ENCODE data around the gene DYNLT2.

DYNLT2 gene, protein sequence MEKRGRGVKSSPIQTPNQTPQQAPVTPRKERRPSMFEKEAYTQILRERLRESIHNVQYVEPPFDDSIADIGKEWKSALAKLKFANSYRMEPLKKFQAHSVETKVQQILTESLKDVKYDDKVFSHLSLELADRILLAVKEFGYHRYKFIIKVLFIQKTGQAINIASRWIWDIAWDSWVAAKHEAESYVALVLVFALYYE

DNA sequence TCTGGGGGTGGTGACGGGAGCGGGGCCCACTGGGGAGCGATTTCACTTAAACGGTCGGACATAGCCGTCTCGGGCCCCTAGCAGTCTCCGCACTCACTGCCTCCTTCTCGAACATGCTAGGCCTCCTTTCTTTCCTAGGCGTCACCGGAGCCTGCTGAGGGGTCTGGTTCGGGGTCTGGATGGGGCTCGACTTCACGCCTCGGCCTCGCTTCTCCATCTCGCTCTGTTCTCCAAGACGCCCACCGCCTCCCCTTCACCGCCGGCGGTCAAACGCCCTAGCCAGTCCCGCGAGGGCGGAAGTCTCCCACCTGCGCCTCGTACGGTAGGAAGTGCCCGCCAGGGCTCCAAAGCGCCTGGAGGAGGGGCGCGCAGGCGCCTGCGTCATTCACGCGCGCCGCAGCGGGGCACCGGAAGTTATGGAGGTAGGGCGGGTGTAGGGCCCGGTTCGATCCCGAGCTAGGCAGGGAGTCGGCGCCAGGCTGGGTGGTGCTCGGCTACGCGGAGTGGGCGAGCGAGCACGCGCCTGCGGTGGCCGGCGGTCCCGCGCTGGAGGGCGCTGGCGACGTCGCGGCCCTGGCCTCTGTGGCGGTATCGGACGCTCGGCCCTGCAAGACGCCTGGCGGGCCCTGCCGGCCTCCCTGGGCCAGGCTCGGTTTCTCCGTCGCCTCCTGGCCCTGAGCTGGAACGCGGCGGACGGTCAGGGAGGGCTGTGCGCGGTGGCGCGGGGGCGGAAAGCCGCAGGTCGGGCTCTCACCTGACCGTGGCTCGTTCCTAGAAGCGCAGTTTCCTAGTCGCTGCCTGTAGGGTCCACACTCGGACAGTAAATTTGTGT, at the start of gene DYNLT2, which contains the start of gene ERMARD:
TSS of gene DYNLT2 (minus strand) at position 331 of the 832 bp plus-strand sequence. CDS start at position 217, 114 bp downstream.
TSS of gene ERMARD (plus strand) at position 381 of the 832 bp plus-strand sequence. CDS start at position 417, 36 bp downstream.
- peak; percentile 92 for DNase-seq (ENCODE audit: low read depth)

GRCh38 chr6:169800668-169801395, 49.5 kb upstream of the DYNLT2 start:
- DNase-seq (ENCODE audit: low read depth) = peak; percentile 58

GRCh38 chr6:169800116-169800667, 48.8 kb upstream of the DYNLT2 start:
- DNase-seq (ENCODE audit: low read depth) = peak; percentile 24

DNA sequence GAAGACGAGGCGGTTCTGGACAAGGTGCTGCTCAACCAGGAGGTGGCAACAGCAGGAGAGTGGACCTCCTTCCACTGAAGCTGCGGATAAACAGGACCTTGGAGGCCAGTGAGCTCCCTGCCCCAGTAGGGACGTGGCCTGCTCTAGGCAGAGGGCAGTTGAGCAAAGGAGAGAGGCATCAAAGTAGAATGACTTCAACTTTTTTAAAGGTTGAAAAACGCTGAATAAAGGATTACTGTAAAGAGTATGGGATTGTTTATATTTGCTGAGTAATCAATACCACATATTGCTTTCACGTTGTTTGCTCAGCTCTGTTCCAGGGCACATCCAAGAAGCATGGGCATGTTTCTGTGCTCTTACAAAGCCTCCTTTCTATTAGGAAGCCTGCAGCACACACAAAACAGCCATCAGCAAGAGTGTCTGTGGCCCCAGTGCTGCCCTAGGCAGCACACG, 48.1 kb upstream of the DYNLT2 start:
- DNase-seq (ENCODE audit: low read depth) = no peak

DNA sequence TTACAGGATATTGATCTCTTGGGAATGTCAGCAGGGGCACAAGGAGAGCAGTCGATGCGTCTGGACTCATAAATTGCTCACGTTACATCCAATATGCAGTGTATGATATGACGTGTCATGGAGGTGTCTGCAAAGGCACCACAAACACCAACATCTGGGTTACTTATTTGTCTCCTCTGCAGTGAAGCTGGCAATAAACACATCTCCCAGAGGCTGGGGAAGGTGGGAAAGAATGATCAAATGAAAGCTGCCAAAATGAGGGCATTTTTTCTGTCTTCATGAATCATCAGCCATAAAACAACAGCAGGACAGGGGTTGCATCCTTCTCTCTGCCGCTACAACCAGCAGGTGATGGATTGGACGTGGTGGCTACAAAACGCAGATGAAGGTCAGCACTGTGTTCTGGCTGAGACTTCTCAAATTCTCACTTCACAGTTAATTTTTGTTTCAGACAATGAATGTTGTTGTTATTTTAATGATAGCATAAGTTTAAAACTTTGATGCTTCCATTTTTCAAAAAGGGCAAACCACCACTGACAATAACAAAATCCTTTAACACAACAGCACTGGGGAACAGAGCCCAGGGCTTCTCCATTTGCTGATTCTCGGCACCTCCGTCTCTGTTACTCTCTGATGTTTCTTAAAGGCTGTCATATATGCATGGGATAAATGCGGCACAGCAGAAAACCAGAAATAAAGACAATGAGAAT, 47.5 kb upstream of the DYNLT2 start:
- no peak for DNase-seq (ENCODE audit: low read depth)

- no peak for DNase-seq (ENCODE audit: low read depth)
Measured at GRCh38 chr6:169795196-169795595, 43.8 kb upstream of the DYNLT2 start.

- DNase-seq (ENCODE audit: low read depth) = no peak
Measured at GRCh38 chr6:169794317-169795055, 43.1 kb upstream of the DYNLT2 start.

- no peak for DNase-seq (ENCODE audit: low read depth)
Measured at GRCh38 chr6:169793408-169793807, 42.0 kb upstream of the DYNLT2 start.

GRCh38 chr6:169792306-169793015, 41.1 kb upstream of the DYNLT2 start:
- no peak for DNase-seq (ENCODE audit: low read depth)

DNA sequence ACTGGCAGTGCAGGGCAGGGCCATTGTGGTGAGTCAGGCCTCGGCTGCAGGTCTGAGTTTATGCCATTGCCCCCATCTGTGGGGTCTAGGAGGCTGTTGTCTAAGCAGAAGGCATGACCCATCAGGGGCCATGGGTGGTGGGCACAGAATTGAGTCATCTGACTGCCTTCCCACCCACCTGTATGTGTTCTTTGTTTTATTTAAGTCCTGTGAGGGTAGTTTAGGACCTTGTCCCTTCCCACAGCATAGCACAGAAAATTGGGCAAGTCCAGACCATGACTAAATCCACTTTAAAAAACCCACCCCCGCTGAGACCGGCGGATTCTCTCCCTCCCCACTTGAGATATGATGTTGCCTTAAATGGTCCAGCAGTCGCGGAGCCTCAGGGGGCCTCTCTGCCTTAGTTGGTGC, 40.4 kb upstream of the DYNLT2 start:
- no peak for DNase-seq (ENCODE audit: low read depth)

DNA sequence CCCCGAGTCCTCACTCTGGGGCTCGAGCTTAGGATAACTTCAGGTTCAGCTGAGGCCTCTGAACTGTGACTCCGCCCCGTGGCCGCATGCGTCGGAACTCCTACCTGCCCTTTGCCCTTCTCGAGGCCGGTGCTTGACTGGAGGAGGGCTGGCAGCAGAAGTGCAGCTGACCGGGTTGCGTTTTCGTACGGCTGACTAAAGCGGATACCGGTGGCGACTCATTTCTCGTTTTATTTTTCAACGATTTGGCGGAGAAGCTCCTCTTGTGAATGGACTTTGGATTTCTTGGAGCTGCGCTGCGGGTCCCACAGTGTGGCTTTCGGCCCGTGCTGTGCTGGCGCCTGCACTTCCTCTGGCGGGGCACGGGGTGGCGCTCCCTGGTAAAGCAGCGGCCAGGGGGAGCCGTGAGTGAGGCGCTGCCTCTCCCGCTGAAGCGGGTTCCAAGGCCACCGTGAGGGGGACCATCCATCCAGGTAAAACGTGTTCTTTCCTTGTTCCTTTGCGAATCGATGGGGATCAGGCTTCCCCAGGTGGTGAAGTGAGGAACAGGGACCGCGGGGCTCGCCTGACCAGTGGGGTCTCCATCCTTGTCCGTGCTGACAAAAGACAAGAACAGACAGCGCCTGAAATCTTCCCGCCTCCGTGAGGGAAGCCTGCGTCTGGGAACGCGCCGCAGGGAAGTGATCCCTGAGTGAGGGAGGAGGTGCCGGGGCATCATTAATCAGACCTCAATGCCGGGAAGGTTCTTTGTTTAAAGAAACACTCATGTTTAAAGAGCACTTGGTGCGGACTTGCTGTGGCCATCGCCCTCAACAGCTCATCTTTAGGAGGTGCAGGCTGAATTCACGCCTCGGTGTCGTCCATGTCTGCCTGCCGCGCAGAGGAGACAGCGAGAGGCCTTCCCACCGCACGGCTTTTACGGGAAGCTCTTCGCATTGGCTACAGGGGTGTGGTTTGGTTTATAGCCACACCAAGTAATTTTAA, 38.9 kb upstream of the DYNLT2 start:
- DNase-seq (ENCODE audit: low read depth) = peak; percentile 61

DNA sequence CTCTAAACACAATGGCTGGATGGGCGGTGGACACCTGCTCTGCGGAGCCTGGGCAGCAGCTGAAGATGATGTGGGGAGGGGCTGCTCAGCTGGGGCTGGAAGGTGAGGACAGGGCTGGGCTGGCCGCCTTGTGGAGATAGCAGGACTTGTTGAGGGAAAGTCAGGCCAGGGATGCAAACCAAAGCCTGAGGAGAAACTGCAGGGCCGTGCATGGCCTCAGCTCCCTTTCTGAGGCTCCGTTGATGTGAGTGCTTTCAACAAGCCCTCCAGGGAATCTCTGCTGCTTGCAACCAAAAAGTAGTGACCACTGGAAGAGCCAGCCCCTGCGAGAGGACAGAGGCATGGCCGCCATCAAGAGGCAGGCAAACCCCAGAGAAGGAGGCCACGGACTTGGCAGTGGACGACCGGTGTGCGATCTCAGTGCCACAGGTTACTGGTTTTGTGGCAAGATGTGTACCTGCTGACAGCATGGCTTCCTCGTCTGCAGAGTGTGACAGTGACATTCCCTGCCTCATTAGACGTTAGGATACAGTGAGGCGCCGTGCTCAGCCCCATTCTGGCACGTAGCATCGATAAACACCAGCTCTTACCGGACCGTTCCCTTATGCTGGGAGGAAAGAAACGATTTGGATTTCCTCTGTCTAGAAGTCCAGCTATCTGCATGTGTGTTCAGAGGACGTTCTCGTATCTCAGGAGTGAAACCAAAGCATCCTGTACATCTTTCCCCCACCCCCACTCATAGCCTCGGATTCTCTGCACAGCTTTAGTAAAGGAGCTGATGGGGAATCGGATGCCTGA, 38.0 kb upstream of the DYNLT2 start:
- no peak for DNase-seq (ENCODE audit: low read depth)

- no peak for DNase-seq (ENCODE audit: low read depth)
Measured at GRCh38 chr6:169788809-169789145, 37.4 kb upstream of the DYNLT2 start.

GRCh38 chr6:169787797-169788196, 36.4 kb upstream of the DYNLT2 start:
- no peak for DNase-seq (ENCODE audit: low read depth)

DNA sequence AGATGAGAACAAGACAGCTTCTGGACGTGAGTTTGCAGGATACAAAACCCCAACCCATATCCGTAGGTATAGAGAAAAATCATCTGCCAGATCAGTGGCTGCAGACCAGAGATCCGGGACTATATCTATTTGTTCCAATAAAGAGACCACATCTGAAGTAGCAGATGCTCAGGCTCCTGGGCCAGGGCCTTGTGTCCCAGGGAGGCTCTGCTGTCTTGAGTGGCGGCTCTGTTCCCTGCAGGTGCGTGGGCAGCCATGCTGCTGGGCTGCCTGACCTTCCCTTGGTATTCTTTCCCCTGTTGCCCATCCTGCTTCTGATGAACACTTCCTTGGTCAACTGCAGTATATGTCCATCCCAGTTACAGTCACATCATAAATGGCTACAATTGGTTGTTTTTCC, 35.0 kb upstream of the DYNLT2 start:
- no peak for DNase-seq (ENCODE audit: low read depth)

DNA sequence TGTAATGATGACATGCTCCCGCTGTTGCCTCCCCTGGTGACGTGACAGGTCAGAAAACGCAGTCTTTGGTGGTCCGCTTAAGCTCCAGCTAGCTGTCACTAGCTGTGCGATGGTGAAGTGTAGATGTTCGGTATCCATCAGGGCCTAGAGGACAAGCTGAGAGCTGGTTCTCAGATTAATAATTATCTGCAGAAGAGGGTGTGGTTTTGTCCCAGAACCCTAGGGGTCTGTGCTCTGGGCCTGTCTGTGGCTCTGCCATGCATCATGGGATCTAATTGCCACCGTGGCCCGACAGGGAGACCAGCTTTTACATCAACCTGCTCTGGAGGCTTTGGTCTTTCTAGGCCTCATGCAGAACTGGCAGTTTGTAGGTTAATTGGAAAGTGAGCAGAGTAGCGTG, 34.2 kb upstream of the DYNLT2 start:
- no peak for DNase-seq (ENCODE audit: low read depth)

DNA sequence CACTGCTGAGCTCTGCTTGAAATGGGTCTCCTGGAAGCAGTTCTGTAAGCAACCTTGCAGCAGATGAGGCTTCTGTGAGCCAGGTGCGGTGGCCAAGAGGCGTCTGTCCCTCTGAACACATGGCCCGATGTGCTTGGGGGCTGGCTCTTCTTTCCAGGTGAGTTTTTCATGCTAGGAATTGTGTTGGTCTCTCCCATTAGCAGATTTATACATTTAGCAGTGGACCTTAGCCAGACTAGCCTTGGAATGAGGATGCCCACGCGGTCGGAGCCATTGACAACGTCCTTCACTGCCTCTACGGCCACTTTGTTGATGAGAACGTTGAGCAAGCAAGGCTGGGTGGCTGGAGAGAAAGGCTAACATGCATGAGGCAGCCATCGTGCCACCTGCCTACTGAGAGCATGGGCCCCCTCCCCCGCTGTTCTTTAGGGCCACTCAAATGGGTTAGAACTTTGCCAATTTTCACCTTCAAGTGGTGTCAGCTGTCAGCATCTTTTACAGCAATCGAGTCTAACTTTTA, 33.5 kb upstream of the DYNLT2 start:
- DNase-seq (ENCODE audit: low read depth) = no peak
